ENCODE results near the gene EXT2. TPM values are rescaled to one million over a fixed set of nuclear protein-coding genes. Genes with fewer than 3 reads are reported as not detected.

The EXT2 gene
- total RNA-seq, 2 donors from 2014 or later, result 47.7 to 60.3 TPM

- Mint-ChIP-seq H3K27ac (no peak overlapping the region), H3K4me3 (no peak overlapping the region), H3K9me3 (peaks cover 32% of the 10 kb centered on the region), H3K27me3 (ENCODE audit: insufficient read depth) (no peaks in the 10 kb centered on the region), H3K36me3 (ENCODE audit: low read depth) (peaks cover 33% of the 10 kb centered on the region), H3K4me1 (no peaks in the 10 kb centered on the region)
- Histone ChIP-seq H3K9ac (ENCODE audit: extremely low read depth, low read length, poor library complexity, severe bottlenecking) (no peak overlapping the region), H3K9me3 (ENCODE audit: control insufficient read depth, low read length) (peaks cover 32% of the 10 kb centered on the region), H3K36me3 (ENCODE audit: control insufficient read depth, insufficient read depth, low read length) (peaks cover 10% of the 10 kb centered on the region), H3K4me3 (ENCODE audit: low read length) (no peak overlapping the region), H3K27ac (ENCODE audit: low read depth, low read length) (no peak overlapping the region), H3K4me1 (ENCODE audit: control insufficient read depth, insufficient read depth, low read length) (no peaks in the 10 kb centered on the region), H3K27me3 (ENCODE audit: control insufficient read depth, insufficient read depth, low read length, poor library complexity, severe bottlenecking) (no peaks in the 10 kb centered on the region)
- TF ChIP-seq CTCF (conservative IDR thresholded peaks at IDR 0.05), result no peak
- DNase-seq, result no peak
Measured at GRCh38 chr11:44185522-44185921, 90.0 kb downstream of the EXT2 start.

GRCh38 chr11:44186321-44186930 is 90.9 kb downstream of the EXT2 start:
- Histone ChIP-seq H3K4me3 (ENCODE audit: low read length) (no peak overlapping the region), H3K9ac (ENCODE audit: extremely low read depth, low read length, poor library complexity, severe bottlenecking) (no peak overlapping the region), H3K9me3 (ENCODE audit: control insufficient read depth, low read length) (peaks cover 32% of the 10 kb centered on the region), H3K4me1 (ENCODE audit: control insufficient read depth, insufficient read depth, low read length) (no peaks in the 10 kb centered on the region), H3K27me3 (ENCODE audit: control insufficient read depth, insufficient read depth, low read length, poor library complexity, severe bottlenecking) (no peaks in the 10 kb centered on the region), H3K27ac (ENCODE audit: low read depth, low read length) (no peak overlapping the region), H3K36me3 (ENCODE audit: control insufficient read depth, insufficient read depth, low read length) (peaks cover 10% of the 10 kb centered on the region)
- DNase-seq, result no peak
- peaks cover 30% of the 10 kb centered on the region for H3K36me3 Mint-ChIP-seq (ENCODE audit: low read depth)
- no peak overlapping the region for H3K4me3 Mint-ChIP-seq
- H3K9me3 Mint-ChIP-seq, result peaks cover 32% of the 10 kb centered on the region
- H3K4me1 Mint-ChIP-seq, result peaks cover 7% of the 10 kb centered on the region
- WGBS, 2 experiments (ENCODE audit: insufficient coverage in 1 of 2, insufficient read length in 1 of 2), result 91 to 100% methylated on average over 2 of the region's 2 CpGs
- H3K27ac Mint-ChIP-seq, result no peak overlapping the region
- no peaks in the 10 kb centered on the region for H3K27me3 Mint-ChIP-seq (ENCODE audit: insufficient read depth)
- TF ChIP-seq CTCF (conservative IDR thresholded peaks at IDR 0.05), result no peak

- Histone ChIP-seq H3K9me3 (ENCODE audit: control insufficient read depth, low read length) (peaks cover 32% of the 10 kb centered on the region), H3K36me3 (ENCODE audit: control insufficient read depth, insufficient read depth, low read length) (peaks cover 10% of the 10 kb centered on the region), H3K27me3 (ENCODE audit: control insufficient read depth, insufficient read depth, low read length, poor library complexity, severe bottlenecking) (no peaks in the 10 kb centered on the region), H3K4me1 (ENCODE audit: control insufficient read depth, insufficient read depth, low read length) (no peaks in the 10 kb centered on the region), H3K4me3 (ENCODE audit: low read length) (no peak overlapping the region), H3K27ac (ENCODE audit: low read depth, low read length) (no peak overlapping the region), H3K9ac (ENCODE audit: extremely low read depth, low read length, poor library complexity, severe bottlenecking) (no peak overlapping the region)
- H3K9me3 Mint-ChIP-seq, result peaks cover 32% of the 10 kb centered on the region
- H3K27me3 Mint-ChIP-seq (ENCODE audit: insufficient read depth), result no peaks in the 10 kb centered on the region
- H3K4me3 Mint-ChIP-seq, result no peak overlapping the region
- H3K4me1 Mint-ChIP-seq, result peaks cover 19% of the 10 kb centered on the region
- DNase-seq, result no peak
- no peak for TF ChIP-seq CTCF (conservative IDR thresholded peaks at IDR 0.05)
- H3K27ac Mint-ChIP-seq, result no peak overlapping the region
- WGBS, 2 experiments (ENCODE audit: insufficient coverage in 1 of 2, insufficient read length in 1 of 2), result 90 to 92% methylated on average over 2 to 3 of the region's 3 CpGs
- peaks cover 30% of the 10 kb centered on the region for H3K36me3 Mint-ChIP-seq (ENCODE audit: low read depth)
Measured at GRCh38 chr11:44188643-44189042, 93.2 kb downstream of the EXT2 start.

Measured in endodermal cell (in vitro differentiated cells).